DOHH2 (cell line): ENCODE measurements around the gene PRG3.
"Not testable (repeated sequence)": the region's sequence is repeated elsewhere in the genome, so short reads cannot be mapped to it uniquely, and the experiment has no call there.

Experiments used
- H3F3A ChIP-seq: fragments of 200-600 bp; sonication (generic), shearing (Covaris generic); 2 replicates; pipeline ENCODE4 v1.6.0; 2016; ENCODE audit warnings: antibody characterized with exemption, mild to moderate bottlenecking; ENCODE audit not compliant: control insufficient read depth, insufficient read depth
- H3K27ac ChIP-seq: fragments of 200-600 bp; sonication (generic); 2 replicates; pipeline ENCODE4 v1.5.1; 2014; ENCODE audit warnings: low read depth, mild to moderate bottlenecking, low read length, moderate library complexity
- H3K27me3 ChIP-seq: fragments of 200-600 bp; sonication (generic); 2 replicates; pipeline ENCODE4 v1.6.1; 2014; ENCODE audit warnings: mild to moderate bottlenecking, low read length, mixed read lengths; ENCODE audit not compliant: control insufficient read depth
- H3K36me3 ChIP-seq: fragments of 200-600 bp; sonication (generic); 2 replicates; pipeline ENCODE4 v1.6.1; 2014; ENCODE audit warnings: mild to moderate bottlenecking, low read length, moderate library complexity, mixed read lengths; ENCODE audit not compliant: control insufficient read depth
- H3K4me1 ChIP-seq: fragments of 200-600 bp; sonication (generic); 2 replicates; pipeline ENCODE4 v1.6.1; 2014; ENCODE audit warnings: mild to moderate bottlenecking, low read length, mixed read lengths; ENCODE audit not compliant: control insufficient read depth
- H3K4me2 ChIP-seq: fragments of 200-600 bp; sonication (generic); 2 replicates; pipeline ENCODE4 v1.6.0; 2014; ENCODE audit warnings: mild to moderate bottlenecking, low read length, moderate library complexity
- H3K4me3 ChIP-seq: fragments of 200-600 bp; sonication (generic); 2 replicates; pipeline ENCODE4 v1.5.1; 2014; ENCODE audit warnings: mild to moderate bottlenecking, low read length, mixed read lengths
- H3K79me2 ChIP-seq: fragments of 200-600 bp; sonication (generic); 2 replicates; pipeline ENCODE4 v1.6.1; 2014; ENCODE audit warnings: mild to moderate bottlenecking, low read length, mixed read lengths; ENCODE audit not compliant: control insufficient read depth
- H3K9me2 ChIP-seq: fragments of 200-600 bp; sonication (generic); replicated peaks from 2 replicates; pipeline ENCODE4 v1.6.1; 2014; ENCODE audit warnings: mild to moderate bottlenecking, low read length, mixed read lengths; ENCODE audit not compliant: control insufficient read depth
- H3K9me3 ChIP-seq: fragments of 200-600 bp; sonication (generic); 2 replicates; pipeline ENCODE4 v1.6.1; 2014; ENCODE audit warnings: antibody characterized with exemption, low read length, mixed read lengths; ENCODE audit not compliant: control insufficient read depth, insufficient read depth
- H4K20me1 ChIP-seq: fragments of 200-600 bp; sonication (generic); 2 replicates; pipeline ENCODE4 v1.6.0; 2014; ENCODE audit warnings: low read depth, mild to moderate bottlenecking, antibody characterized with exemption, low read length, moderate library complexity; ENCODE audit not compliant: control insufficient read depth, insufficient read depth
- EZH2phosphoT487 ChIP-seq: fragments of 200-600 bp; sonication (generic); IDR thresholded peaks from 2 replicates; pipeline ENCODE4 v1.6.1; 2017; ENCODE audit warnings: borderline replicate concordance, mild to moderate bottlenecking, antibody characterized with exemption, low read length, moderate library complexity, mixed read lengths
- TF ChIP-seq, protein P1 (sequence below): fragments of 200-600 bp; sonication (generic); IDR thresholded peaks from one replicate; pipeline ENCODE4 v1.5.1; 2014; ENCODE audit warnings: antibody characterized with exemption, mild to moderate bottlenecking, low read depth, low read length; ENCODE audit not compliant: poor library complexity, severe bottlenecking

The PRG3 gene

GRCh38 chr11:57403802-57404147, 22.8 kb upstream of the PRG3 start:
- peaks cover 40% of the 10 kb centered on the region for H3F3A ChIP-seq
- H3K36me3 ChIP-seq = peaks cover 38% of the 10 kb centered on the region
- no peaks in the 10 kb centered on the region for H3K9me2 ChIP-seq
- no peak for TF ChIP-seq EZH2phosphoT487
- TF ChIP-seq, protein P1, sequence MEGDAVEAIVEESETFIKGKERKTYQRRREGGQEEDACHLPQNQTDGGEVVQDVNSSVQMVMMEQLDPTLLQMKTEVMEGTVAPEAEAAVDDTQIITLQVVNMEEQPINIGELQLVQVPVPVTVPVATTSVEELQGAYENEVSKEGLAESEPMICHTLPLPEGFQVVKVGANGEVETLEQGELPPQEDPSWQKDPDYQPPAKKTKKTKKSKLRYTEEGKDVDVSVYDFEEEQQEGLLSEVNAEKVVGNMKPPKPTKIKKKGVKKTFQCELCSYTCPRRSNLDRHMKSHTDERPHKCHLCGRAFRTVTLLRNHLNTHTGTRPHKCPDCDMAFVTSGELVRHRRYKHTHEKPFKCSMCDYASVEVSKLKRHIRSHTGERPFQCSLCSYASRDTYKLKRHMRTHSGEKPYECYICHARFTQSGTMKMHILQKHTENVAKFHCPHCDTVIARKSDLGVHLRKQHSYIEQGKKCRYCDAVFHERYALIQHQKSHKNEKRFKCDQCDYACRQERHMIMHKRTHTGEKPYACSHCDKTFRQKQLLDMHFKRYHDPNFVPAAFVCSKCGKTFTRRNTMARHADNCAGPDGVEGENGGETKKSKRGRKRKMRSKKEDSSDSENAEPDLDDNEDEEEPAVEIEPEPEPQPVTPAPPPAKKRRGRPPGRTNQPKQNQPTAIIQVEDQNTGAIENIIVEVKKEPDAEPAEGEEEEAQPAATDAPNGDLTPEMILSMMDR = no peak
- no peaks in the 10 kb centered on the region for H3K27me3 ChIP-seq
- peaks cover 15% of the 10 kb centered on the region; the same call in 1 of the 2 replicates for H4K20me1 ChIP-seq
- no peak overlapping the region for H3K4me3 ChIP-seq
- no peaks in the 10 kb centered on the region for H3K9me3 ChIP-seq
- H3K4me2 ChIP-seq = no peak overlapping the region
- peaks cover 8% of the 10 kb centered on the region; the same call in 1 of the 2 replicates for H3K4me1 ChIP-seq
- H3K79me2 ChIP-seq = no peaks in the 10 kb centered on the region
- no peak overlapping the region for H3K27ac ChIP-seq

GRCh38 chr11:57403003-57403801, 22.3 kb upstream of the PRG3 start:
- H3K4me3 ChIP-seq, H3K27ac ChIP-seq: not testable (repeated sequence)
- peaks cover 15% of the 10 kb centered on the region; the same call in 1 of the 2 replicates for H4K20me1 ChIP-seq

DNA sequence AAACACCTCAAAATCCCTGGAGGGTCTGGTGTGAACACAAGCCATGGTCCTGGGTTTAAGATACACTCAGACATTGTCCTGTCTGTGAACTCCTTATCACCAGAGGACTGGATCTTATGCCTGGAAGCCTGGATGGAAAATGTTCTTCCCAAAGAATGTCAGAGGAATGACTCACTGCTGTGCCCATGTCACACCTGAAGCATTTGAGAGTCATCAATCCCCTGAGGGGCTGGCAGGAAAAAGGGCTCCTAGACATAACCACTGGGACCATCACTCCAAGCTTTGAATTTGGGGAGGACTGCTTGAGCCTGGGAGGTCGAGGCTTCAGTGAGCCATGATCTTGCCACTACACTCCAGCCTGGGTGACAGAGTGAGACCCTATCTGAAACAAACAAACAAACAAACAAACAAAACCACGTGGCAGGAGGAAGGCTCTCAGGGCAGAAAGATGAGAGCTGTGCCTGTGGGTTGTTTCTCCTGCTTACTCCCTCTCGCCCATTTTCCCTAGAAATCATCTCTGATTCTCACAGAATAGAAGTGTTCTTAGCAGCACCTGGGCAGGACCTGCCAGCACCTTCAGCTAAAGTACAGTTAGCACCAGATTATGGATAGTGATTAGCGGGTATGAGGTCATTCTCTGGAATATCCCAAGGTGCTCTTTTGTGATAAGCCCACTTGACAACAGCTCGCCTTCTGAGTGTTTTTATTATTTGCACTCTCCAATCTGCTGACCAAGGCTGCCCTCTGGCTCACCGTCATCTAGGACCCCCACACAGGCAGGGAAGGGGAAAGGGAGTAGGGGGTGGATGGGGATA, 21.4 kb upstream of the PRG3 start:
- Histone ChIP-seq H3K27ac (no peak overlapping the region), H3K36me3 (peaks cover 25% of the 10 kb centered on the region), H3K9me2 (no peaks in the 10 kb centered on the region), H3F3A (peaks cover 29% of the 10 kb centered on the region), H3K79me2 (no peaks in the 10 kb centered on the region), H3K4me3 (no peak overlapping the region), H3K27me3 (no peaks in the 10 kb centered on the region), H3K9me3 (no peaks in the 10 kb centered on the region), H3K4me1 (peaks cover 8% of the 10 kb centered on the region; the same call in 1 of the 2 replicates), H4K20me1 (peaks cover 7% of the 10 kb centered on the region; the same call in 1 of the 2 replicates), H3K4me2 (no peak overlapping the region)
- TF ChIP-seq, protein P1 = no peak
- TF ChIP-seq EZH2phosphoT487 = no peak

More at GRCh38 chr11:57403003-57403801, 22.3 kb upstream of the PRG3 start:
- peaks cover 37% of the 10 kb centered on the region for H3F3A ChIP-seq
- H3K79me2 ChIP-seq, H3K4me1 ChIP-seq, H3K9me3 ChIP-seq, H3K4me2 ChIP-seq, H3K9me2 ChIP-seq, H3K27me3 ChIP-seq: not testable (repeated sequence)
- peaks cover 33% of the 10 kb centered on the region for H3K36me3 ChIP-seq
